G401 (cell line): ENCODE measurements around the gene SEMG1. TPM values are rescaled to one million over a fixed set of nuclear protein-coding genes. Genes with fewer than 3 reads are reported as not detected.

ENCODE experiments used
- DNase-seq: peaks from one replicate; pipeline ENCODE4 v3.0.0-alpha.2; 2015; ENCODE audit warnings: low spot score
- in situ Hi-C: cut with HindIII; loops from 2 replicates; pipeline ENCODE4 v1.10.0; 2016; ENCODE audit warnings: low sequenced_read_pairs, mixed read lengths
- total RNA-seq: library from RNA; depleted of rRNA; stranded (reverse); fragments of >200 nt; shearing (Covaris generic); gene quantifications from 2 replicates; pipeline ENCODE4 v1.2.3, GENCODE V29; 2014

Gene SEMG1
- total RNA-seq, 1 experiment from 2014 or later: not detected

DNA sequence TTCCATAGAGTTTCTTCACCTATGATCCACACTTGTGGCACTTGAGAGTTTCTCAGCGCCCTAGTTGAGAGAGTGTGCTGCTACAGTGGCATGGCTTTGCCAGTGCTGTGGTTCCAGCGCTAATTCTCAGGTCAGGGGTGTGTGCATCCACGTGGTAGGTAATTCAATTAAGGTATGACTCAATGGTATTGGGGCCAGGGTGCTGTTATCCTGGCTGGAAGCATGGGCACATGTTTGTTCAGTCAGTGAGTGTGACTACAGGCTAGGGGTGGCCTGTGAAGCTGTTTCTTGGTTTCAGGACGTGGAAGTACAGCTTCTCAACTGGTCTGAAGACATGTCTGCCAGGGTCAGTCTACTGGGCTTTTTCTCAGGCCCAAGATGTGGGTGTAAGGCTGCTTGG is 11.3 kb downstream of the SEMG1 start:
- in situ Hi-C loops: no loop called here

DNA sequence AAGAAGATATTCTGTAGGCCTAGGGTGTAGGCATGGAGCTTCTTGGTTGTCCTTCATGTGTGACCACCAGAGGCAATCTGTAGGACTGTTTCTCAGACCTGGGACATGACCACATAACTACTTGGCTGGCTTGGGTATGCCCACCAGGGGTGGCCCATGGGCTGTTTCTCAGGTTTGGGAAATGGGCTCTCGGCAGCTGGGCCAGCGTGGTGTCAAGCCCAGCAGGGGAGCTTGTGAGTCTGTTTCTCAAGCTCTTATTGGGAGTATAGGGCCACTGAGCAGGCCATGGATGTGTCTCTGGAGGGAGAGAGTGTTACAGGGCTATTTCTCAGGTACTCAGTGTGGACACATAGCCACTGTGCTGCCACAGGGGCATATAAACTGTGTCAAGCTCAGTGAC is 11.8 kb downstream of the SEMG1 start:
- in situ Hi-C loops: no loop called here
- no peak for DNase-seq

More for the DNA sequence above, 11.3 kb downstream of the SEMG1 start:
- DNase-seq: no peak

DNA sequence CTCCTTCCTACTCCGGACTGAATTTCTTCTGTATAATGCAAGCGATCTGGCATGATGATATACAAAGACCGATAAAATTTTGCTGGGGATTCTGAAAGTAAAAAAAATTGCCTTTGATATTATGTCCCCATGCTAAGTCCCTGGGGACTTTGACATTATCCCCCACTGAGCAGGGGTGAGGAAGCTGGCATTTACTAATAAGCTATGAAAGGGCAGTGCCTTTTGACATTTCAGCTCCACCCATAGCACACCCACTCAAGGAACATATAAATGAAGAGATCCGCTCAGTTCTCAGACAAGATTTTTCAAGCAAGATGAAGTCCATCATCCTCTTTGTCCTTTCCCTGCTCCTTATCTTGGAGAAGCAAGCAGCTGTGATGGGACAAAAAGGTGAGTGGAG is 14.2 kb downstream of the SEMG1 start, which contains the start of gene SEMG2:
SEMG2 (plus strand) TSS at position 298 of the 400 bp plus-strand sequence; CDS start at position 315, 17 bp downstream.
- no peak for DNase-seq
- in situ Hi-C loops: no loop called here

DNA sequence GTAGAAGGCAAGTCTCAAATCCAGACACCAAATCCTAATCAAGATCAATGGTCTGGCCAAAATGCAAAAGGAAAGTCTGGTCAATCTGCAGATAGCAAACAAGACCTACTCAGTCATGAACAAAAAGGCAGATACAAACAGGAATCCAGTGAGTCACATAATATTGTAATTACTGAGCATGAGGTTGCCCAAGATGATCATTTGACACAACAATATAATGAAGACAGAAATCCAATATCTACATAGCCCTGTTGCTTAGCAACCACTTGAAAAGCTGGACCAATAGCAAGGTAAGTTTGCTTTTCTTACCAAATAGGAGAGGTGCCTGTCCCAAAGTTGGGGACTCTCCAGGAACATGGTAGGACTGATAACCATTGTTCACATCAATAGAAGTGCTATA is 16.3 kb downstream of the SEMG1 start:
- in situ Hi-C loops: no loop called here
- DNase-seq: no peak

DNA sequence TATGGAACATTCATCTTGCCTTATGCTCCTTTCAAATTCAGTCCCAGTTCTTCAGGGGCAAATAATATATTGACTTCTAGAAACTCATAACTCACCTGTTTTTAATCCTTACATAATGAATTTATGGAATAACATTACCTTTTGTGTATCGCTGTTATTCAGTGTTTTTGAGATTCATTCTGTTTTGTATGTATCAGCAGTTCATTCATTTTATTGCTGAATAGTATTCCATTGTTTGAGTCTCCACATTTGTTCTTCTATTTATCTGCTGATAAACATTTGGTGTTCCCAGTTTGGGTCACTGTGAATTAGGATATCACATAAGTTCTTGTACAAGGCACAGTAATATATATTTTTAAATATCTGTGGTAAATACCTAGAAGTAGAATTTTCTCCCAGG is 19.5 kb downstream of the SEMG1 start:
- in situ Hi-C loops: no loop called here
- DNase-seq: no peak

DNA sequence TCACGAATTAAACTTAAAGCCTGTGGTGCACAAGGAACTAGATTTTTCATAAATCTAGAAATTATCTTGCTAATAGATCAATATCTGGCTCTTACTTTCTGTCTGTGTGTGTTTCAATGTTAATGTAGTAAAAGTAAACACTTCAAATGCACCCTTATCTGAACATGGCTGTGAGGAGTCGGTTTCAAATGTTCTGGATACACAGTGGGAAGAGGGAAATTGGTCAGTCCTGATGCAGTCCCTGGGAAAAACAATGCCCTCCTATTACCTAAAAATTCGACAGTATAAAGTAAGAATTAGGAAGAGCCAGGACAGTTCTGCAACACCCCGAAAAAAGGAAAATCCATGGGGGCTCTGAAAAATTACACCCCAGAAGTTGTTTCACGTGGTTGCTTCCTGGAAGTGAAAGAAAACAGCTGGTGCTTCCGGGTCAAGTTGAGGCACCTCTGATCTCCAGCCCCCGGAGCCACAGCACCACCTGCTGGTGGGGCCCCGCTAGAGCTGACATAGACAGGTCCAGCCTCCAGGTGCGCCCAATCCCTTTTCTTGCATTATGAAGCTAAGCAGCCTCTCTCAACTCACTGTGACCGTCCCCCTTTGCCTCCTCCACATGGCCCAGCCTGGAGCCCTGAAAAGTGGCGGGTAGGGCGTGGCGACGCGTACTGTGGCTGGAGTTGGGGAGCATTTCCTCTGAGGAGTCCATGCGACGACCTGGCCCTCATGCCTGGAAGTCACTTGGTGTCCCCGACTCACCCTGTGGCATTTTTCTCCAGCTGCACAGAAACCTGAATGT is 22.6 kb downstream of the SEMG1 start:
- no peak for DNase-seq
- in situ Hi-C loops: no loop called here

DNA sequence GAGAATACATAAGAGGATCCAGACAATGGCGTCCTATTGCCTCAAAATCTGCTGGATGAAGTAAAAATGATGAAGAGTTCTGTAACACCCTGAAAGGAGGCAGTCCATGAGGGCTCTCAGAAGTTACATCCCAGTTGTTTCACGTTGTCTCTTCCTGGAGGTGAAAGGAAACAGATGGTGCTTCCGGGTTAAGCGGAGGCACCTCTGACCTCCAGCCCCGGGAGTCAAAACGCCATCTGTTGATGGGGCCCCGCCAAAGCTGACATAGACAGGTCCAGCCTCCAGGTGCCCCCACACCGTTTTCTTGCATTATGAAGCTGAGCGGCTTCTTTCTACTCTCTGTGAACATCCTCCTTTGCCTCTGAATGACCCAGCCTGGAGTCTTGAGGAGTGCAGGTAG is 23.8 kb downstream of the SEMG1 start:
- in situ Hi-C loops: no loop called here
- DNase-seq: no peak

DNA sequence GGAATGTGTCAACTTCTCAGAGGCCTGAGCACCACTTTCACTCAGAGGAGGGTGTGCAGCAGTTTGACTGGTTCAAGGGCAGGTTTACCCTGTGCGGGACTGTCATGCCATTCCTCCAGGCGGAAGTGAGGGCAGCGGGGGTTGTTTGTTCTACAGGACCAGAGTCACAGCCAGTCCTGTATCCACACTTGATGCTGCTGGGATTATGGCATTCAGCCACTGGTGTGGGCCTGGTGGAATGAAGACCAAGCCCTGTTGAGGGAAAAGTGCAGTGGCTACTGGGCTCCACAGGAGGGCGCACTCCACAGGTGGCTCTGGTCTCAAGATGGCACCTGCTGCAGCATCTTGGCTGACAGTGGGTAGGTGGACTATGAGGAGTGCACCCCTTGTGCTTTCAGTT is 29.2 kb downstream of the SEMG1 start:
- DNase-seq: no peak
- in situ Hi-C loops: no loop called here

DNA sequence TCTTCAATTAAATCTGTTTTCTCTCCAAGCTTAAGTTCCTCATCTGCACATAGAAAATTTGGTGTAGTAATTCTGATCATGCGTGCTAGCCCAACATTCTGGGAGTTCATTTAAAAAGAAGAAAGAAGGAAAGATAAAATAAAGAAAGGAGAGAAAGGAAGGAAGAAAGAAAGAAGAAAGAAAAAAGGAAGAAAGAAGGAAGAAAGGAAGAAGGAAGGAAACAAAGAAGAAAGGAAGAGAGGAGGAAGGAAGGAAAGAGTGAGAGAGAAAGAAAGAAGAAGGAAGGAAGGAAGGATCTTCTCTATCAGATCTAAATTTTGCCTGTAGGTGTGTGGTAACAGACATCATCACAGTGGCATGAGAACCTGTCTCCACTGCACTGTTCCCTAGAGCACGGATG is 31.3 kb downstream of the SEMG1 start:
- in situ Hi-C loops: no loop called here

DNA sequence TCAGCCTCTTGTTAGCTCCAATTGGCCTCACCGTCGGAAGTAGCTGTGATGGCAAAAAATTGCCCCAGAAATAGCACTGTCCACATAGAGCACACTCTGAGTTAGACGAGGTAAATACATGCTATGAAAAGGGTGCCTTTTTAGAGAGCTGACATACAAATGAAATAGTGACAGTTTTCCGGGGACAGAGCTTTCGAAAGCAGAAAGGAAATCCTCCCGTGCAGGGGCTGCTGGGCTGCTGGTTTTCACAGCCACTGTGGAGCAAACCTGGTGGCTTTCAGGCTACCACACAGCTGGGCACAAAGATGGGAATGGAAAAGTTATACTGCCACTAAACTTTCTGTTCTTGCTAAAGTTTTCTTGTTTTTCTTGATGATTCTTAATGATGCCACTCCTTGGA is 39.3 kb downstream of the SEMG1 start:
- DNase-seq: no peak
- in situ Hi-C loops: no loop called here

More for the DNA sequence above, 31.3 kb downstream of the SEMG1 start:
- DNase-seq: no peak

DNA sequence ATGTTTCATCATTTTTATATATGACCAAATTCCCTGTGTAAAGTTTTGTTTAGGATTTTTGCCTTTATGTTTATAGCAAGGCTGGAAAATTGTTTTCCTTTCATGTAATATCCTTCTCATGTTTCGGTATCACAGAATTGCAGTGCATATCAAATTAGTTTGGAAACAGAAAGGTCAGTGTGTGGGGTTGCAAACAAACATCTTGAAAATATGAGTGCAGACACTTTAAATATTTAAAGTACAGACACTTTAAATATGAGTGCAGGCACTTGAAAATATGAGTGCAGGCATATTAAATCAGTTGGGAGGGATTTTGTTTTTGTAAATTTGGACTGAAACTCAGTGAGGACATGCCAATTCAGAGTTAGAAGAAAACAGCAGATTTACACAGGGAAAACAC is 41.0 kb downstream of the SEMG1 start:
- no peak for DNase-seq

DNA sequence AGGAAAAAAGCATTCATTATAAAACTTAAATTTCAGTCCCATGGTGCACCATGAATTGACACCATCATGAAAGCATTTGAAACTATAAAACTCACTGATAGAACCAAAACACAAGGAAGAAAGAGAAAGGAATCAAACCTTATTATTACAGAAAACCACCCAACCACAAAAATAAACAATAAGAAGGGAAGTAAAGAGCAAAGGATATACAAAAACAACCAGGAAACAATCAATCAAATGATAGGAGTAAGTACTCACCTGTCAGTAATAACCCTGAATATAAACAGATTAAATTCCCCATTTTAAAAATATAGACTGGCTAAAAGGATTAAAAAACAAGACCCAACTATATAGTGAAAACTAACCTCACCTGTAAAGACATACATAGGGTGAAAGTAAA is 41.8 kb downstream of the SEMG1 start:
- no peak for DNase-seq
- in situ Hi-C loops: no loop called here

More for the DNA sequence above, 41.0 kb downstream of the SEMG1 start:
- in situ Hi-C loops: no loop called here

DNA sequence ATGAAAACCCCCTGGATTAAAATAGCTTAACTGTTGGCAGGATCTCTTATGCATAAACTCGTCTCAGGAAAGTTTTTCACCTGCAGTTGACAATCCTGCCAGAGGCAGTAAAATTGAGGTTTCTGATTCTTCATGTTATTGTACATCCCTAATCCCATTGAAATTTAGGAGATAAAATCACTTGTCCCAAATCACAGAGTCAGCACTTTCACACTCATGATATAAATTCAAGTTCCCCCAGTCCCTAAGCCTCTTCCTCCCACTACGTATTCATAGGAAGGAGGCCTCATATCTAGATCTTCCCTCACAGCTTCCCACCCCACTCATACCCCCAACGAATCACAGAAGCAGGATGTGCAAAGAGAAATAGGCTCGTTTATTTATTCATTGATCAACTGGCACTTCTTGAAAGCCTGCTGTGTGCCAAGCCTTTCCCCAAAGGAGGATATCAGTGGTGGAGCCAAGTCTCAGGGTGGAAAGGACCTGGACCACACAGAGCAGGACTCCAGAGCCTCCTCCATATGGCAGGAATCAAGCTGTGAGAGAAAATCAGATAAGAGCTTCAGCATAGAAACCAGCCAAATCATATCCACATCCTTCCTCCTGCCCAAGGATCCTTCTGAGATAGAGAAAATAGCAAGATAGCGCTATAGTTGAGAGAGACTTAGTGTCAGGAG is 45.2 kb downstream of the SEMG1 start:
- no peak for DNase-seq
- in situ Hi-C loops: no loop called here

DNA sequence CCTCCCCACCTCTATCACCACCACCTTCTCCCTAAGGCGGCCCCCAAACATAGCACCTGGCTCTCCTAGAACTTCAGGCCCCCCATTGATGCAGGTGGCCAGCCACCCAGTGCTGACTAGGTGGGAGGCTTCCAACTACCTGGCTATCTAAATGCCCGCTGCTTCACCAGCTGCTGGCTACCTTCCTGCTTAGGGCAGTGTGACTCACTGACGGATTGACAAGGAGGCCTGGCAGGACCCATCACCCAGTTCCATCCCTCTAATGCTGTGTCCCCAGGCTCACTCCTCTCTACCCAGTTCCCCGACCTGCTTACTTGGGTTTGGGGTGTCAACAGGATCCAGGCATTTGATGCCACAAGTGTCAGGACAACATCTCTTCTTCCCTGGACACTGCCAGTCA is 46.4 kb downstream of the SEMG1 start:
- in situ Hi-C loops: no loop called here
- no peak for DNase-seq

DNA sequence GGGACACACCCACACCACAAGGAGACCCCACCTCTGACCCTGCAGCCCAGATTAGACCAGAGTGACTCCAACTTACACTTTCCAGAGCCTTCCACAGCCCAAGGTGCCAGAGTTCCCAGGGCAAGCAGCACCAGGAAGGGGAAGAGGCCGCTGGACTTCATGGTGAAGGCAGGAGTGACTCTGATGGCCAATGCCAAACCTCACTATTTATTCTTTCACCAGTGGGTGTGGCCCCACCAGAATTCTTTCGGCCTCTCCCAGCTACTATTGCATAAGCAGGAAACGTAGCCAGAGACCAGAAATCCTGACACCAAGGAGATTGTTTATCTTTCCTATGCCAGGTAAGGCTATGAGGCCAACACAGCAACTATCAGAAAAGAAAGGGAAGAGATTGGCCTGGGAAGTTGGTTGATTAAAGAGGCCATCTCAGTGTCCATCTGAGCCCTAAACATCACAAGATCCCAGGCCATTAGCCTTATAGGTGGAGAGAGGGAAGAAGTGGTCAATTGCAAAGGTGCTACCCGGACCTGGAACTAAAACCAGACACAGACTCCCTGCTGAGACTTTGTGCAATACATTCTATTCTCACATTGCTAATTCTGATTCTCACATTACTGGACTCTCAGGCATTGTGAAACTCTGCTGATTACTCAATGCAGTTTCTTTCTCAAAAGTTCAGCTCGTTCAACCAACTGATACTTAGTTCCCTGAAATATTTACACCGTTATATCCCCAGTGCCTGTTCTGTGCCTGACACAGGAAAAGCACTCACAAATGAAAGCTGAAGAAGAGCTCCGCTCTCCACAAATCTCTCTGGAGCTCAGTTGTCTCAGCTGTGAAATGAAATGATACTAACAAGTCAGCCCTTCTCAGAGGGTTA is 47.8 kb downstream of the SEMG1 start, which contains the start of gene SLPI:
SLPI (minus strand) TSS at position 182 of the 880 bp plus-strand sequence; CDS start at position 161, 21 bp downstream.
- in situ Hi-C loops: no loop called here
- DNase-seq: no peak

DNA sequence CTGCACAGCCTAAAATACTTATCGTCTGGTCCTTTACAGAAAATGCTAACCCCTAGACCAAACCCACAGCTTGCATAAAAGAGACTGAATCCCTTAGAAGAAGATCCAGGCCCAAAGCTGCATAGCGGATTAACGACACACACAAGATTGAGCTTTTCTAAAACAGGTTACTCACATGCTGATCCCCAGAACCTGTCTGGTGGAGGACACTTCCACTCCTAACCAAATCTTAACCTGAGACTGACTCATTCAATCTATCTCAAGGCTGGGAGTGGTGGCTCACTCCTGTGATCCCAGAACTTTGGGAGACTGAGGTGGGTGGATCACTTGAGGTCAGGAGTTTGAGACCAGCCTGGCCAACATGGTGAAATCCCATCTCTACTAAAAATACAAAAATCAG is 50.3 kb downstream of the SEMG1 start:
- DNase-seq: no peak
- in situ Hi-C loops: no loop called here

DNA sequence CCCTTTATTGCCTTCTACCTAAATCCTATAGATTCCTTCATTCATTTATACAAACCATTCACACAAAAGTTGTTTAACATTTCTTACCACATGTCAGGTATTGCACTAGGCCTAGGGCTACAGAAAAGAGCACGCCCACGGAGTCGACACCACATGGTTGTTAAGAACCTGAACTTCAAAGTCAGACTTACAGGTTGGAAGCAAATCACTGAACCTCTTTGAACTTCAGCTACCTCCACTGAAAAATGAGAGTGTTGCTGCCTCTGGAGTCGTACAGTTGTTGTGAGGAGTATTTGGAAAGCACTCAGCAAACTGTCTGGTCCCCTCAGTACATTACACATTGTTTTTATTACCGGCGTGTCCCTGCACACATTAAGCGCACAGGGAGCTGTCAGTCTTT is 50.9 kb downstream of the SEMG1 start:
- in situ Hi-C loops: no loop called here
- no peak for DNase-seq

DNA sequence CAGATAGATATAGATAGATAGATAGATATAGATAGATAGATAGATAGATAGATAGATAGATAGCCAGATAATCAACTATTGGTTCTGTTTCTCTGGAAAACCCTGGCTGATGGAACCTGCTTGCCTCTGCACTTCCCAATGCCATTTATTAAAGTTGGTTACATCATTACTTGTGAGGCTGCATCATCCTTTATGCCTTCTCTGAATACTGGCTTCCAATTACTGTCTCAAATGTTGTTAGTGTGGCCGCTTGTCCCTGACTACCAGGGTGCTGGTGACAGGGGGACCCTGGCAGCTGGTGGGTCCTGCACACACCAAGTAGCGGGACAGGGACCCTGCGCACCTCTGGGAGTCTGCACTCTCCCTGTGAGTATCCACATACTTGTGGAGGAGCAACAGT is 51.4 kb downstream of the SEMG1 start:
- no peak for DNase-seq
- in situ Hi-C loops: no loop called here

DNA sequence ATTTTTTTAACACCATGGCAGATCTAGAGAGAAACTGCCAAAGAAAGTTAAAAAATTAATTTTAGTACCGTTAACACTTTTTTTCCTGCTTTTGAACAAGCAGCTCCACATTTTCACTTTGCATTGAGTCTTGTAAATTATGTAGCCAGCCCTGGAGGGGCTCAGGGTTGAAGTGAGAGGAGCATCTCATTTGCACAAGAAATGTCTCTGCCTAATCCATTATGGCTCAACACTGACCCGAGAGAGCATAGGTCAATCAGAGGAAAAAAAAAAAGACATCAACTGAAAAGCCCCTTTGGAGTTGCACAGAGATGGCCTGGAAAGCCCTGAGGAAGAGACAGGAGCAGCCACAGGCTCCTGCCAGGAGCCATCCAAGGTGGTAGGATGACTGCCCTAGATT is 51.8 kb downstream of the SEMG1 start:
- in situ Hi-C loops: no loop called here
- DNase-seq: no peak
